ENCODE data around the gene CXCL3.

Gene CXCL3

GRCh38 chr4:74065115-74065642 is 26.7 kb upstream of the CXCL3 start:
- no peaks in the 10 kb centered on the region; the same call in 1 of the 2 replicates for H3K4me1 ChIP-seq (ENCODE audit: insufficient read depth, low read length)
- no peaks in the 10 kb centered on the region for H3K36me3 ChIP-seq (ENCODE audit: insufficient read depth, low read depth, low read length)
- no peak overlapping the region for H3K4me3 ChIP-seq (ENCODE audit: low read length)
- no peak overlapping the region for H3K9ac ChIP-seq (ENCODE audit: low read depth, low read length)
- no peak overlapping the region for H3K27ac ChIP-seq (ENCODE audit: low read length)
- H3K9me3 ChIP-seq (ENCODE audit: insufficient read depth, low read depth, low read length) = peaks cover 18% of the 10 kb centered on the region
- H3K27me3 ChIP-seq (ENCODE audit: insufficient read depth, low read length) = no peaks in the 10 kb centered on the region

GRCh38 chr4:74063859-74064258 is 25.4 kb upstream of the CXCL3 start:
- H3K27ac ChIP-seq (ENCODE audit: low read length) = no peak overlapping the region

GRCh38 chr4:74062953-74063352 is 24.5 kb upstream of the CXCL3 start:
- H3K4me1 ChIP-seq (ENCODE audit: insufficient read depth, low read length) = no peaks in the 10 kb centered on the region; the same call in 1 of the 2 replicates
- H3K4me3 ChIP-seq (ENCODE audit: low read length) = no peak overlapping the region
- peaks cover 5% of the 10 kb centered on the region; the same call in 1 of the 2 replicates for H3K9me3 ChIP-seq (ENCODE audit: insufficient read depth, low read depth, low read length)
- H3K27me3 ChIP-seq (ENCODE audit: insufficient read depth, low read length) = no peaks in the 10 kb centered on the region
- H3K36me3 ChIP-seq (ENCODE audit: insufficient read depth, low read depth, low read length) = no peaks in the 10 kb centered on the region
- H3K9ac ChIP-seq (ENCODE audit: low read depth, low read length) = no peak overlapping the region
- no peak overlapping the region for H3K27ac ChIP-seq (ENCODE audit: low read length)

More at GRCh38 chr4:74063859-74064258, 25.4 kb upstream of the CXCL3 start:
- Histone ChIP-seq H3K27me3 (ENCODE audit: insufficient read depth, low read length) (no peaks in the 10 kb centered on the region), H3K4me3 (ENCODE audit: low read length) (no peak overlapping the region), H3K9ac (ENCODE audit: low read depth, low read length) (no peak overlapping the region), H3K4me1 (ENCODE audit: insufficient read depth, low read length) (no peaks in the 10 kb centered on the region; the same call in 1 of the 2 replicates), H3K9me3 (ENCODE audit: insufficient read depth, low read depth, low read length) (peaks cover 12% of the 10 kb centered on the region; the same call in 1 of the 2 replicates), H3K36me3 (ENCODE audit: insufficient read depth, low read depth, low read length) (no peaks in the 10 kb centered on the region)

GRCh38 chr4:74061430-74061829 is 22.9 kb upstream of the CXCL3 start:
- peaks cover 5% of the 10 kb centered on the region for H3K4me1 ChIP-seq (ENCODE audit: insufficient read depth, low read length)
- H3K4me3 ChIP-seq (ENCODE audit: low read length) = no peak overlapping the region
- H3K27me3 ChIP-seq (ENCODE audit: insufficient read depth, low read length) = no peaks in the 10 kb centered on the region
- no peak overlapping the region for H3K27ac ChIP-seq (ENCODE audit: low read length)
- no peak overlapping the region for H3K9ac ChIP-seq (ENCODE audit: low read depth, low read length)
- H3K36me3 ChIP-seq (ENCODE audit: insufficient read depth, low read depth, low read length) = no peaks in the 10 kb centered on the region
- no peaks in the 10 kb centered on the region for H3K9me3 ChIP-seq (ENCODE audit: insufficient read depth, low read depth, low read length)

- Histone ChIP-seq H3K9ac (ENCODE audit: low read depth, low read length) (no peak overlapping the region), H3K27ac (ENCODE audit: low read length) (no peak overlapping the region), H3K27me3 (ENCODE audit: insufficient read depth, low read length) (no peaks in the 10 kb centered on the region), H3K4me3 (ENCODE audit: low read length) (no peak overlapping the region), H3K36me3 (ENCODE audit: insufficient read depth, low read depth, low read length) (no peaks in the 10 kb centered on the region), H3K4me1 (ENCODE audit: insufficient read depth, low read length) (peaks cover 16% of the 10 kb centered on the region; the same call in 1 of the 2 replicates), H3K9me3 (ENCODE audit: insufficient read depth, low read depth, low read length) (no peaks in the 10 kb centered on the region)
Observed at GRCh38 chr4:74059161-74059829, 20.8 kb upstream of the CXCL3 start.

GRCh38 chr4:74058048-74058651 is 19.7 kb upstream of the CXCL3 start:
- no peak overlapping the region for H3K4me3 ChIP-seq (ENCODE audit: low read length)

GRCh38 chr4:74057588-74057987 is 19.1 kb upstream of the CXCL3 start:
- no peaks in the 10 kb centered on the region for H3K27me3 ChIP-seq (ENCODE audit: insufficient read depth, low read length)
- H3K9me3 ChIP-seq (ENCODE audit: insufficient read depth, low read depth, low read length) = no peaks in the 10 kb centered on the region
- peaks cover 21% of the 10 kb centered on the region; the same call in 1 of the 2 replicates for H3K4me1 ChIP-seq (ENCODE audit: insufficient read depth, low read length)
- H3K4me3 ChIP-seq (ENCODE audit: low read length) = no peak overlapping the region
- H3K27ac ChIP-seq (ENCODE audit: low read length) = no peak overlapping the region
- no peaks in the 10 kb centered on the region for H3K36me3 ChIP-seq (ENCODE audit: insufficient read depth, low read depth, low read length)
- H3K9ac ChIP-seq (ENCODE audit: low read depth, low read length) = no peak overlapping the region

More at GRCh38 chr4:74058048-74058651, 19.7 kb upstream of the CXCL3 start:
- Histone ChIP-seq H3K9ac (ENCODE audit: low read depth, low read length) (no peak overlapping the region), H3K36me3 (ENCODE audit: insufficient read depth, low read depth, low read length) (no peaks in the 10 kb centered on the region), H3K4me1 (ENCODE audit: insufficient read depth, low read length) (peaks cover 21% of the 10 kb centered on the region; the same call in 1 of the 2 replicates), H3K27me3 (ENCODE audit: insufficient read depth, low read length) (no peaks in the 10 kb centered on the region), H3K27ac (ENCODE audit: low read length) (no peak overlapping the region), H3K9me3 (ENCODE audit: insufficient read depth, low read depth, low read length) (no peaks in the 10 kb centered on the region)

- no peak overlapping the region for H3K9ac ChIP-seq (ENCODE audit: low read depth, low read length)
Observed at GRCh38 chr4:74056858-74057562, 18.5 kb upstream of the CXCL3 start.

GRCh38 chr4:74056114-74056857 is 17.8 kb upstream of the CXCL3 start:
- Histone ChIP-seq H3K9ac (ENCODE audit: low read depth, low read length) (no peak overlapping the region), H3K27me3 (ENCODE audit: insufficient read depth, low read length) (no peaks in the 10 kb centered on the region)

More at GRCh38 chr4:74056858-74057562, 18.5 kb upstream of the CXCL3 start:
- peaks cover 21% of the 10 kb centered on the region; the same call in 1 of the 2 replicates for H3K4me1 ChIP-seq (ENCODE audit: insufficient read depth, low read length)
- H3K27me3 ChIP-seq (ENCODE audit: insufficient read depth, low read length) = no peaks in the 10 kb centered on the region
- no peak overlapping the region for H3K4me3 ChIP-seq (ENCODE audit: low read length)
- no peak overlapping the region for H3K27ac ChIP-seq (ENCODE audit: low read length)
- H3K36me3 ChIP-seq (ENCODE audit: insufficient read depth, low read depth, low read length) = no peaks in the 10 kb centered on the region
- H3K9me3 ChIP-seq (ENCODE audit: insufficient read depth, low read depth, low read length) = no peaks in the 10 kb centered on the region

GRCh38 chr4:74055498-74055897 is 17.0 kb upstream of the CXCL3 start:
- H3K4me3 ChIP-seq (ENCODE audit: low read length) = no peak overlapping the region
- H3K27ac ChIP-seq (ENCODE audit: low read length) = no peak overlapping the region
- no peak overlapping the region for H3K9ac ChIP-seq (ENCODE audit: low read depth, low read length)

More at GRCh38 chr4:74056114-74056857, 17.8 kb upstream of the CXCL3 start:
- Histone ChIP-seq H3K4me3 (ENCODE audit: low read length) (no peak overlapping the region), H3K4me1 (ENCODE audit: insufficient read depth, low read length) (peaks cover 21% of the 10 kb centered on the region; the same call in 1 of the 2 replicates), H3K9me3 (ENCODE audit: insufficient read depth, low read depth, low read length) (no peaks in the 10 kb centered on the region), H3K36me3 (ENCODE audit: insufficient read depth, low read depth, low read length) (no peaks in the 10 kb centered on the region), H3K27ac (ENCODE audit: low read length) (no peak overlapping the region)

GRCh38 chr4:74055096-74055495 is 16.6 kb upstream of the CXCL3 start:
- Histone ChIP-seq H3K4me1 (ENCODE audit: insufficient read depth, low read length) (peaks cover 21% of the 10 kb centered on the region; the same call in 1 of the 2 replicates), H3K36me3 (ENCODE audit: insufficient read depth, low read depth, low read length) (no peaks in the 10 kb centered on the region), H3K9me3 (ENCODE audit: insufficient read depth, low read depth, low read length) (no peaks in the 10 kb centered on the region), H3K9ac (ENCODE audit: low read depth, low read length) (no peak overlapping the region), H3K4me3 (ENCODE audit: low read length) (no peak overlapping the region), H3K27ac (ENCODE audit: low read length) (no peak overlapping the region), H3K27me3 (ENCODE audit: insufficient read depth, low read length) (no peaks in the 10 kb centered on the region)

More at GRCh38 chr4:74055498-74055897, 17.0 kb upstream of the CXCL3 start:
- H3K4me1 ChIP-seq (ENCODE audit: insufficient read depth, low read length) = peaks cover 21% of the 10 kb centered on the region; the same call in 1 of the 2 replicates
- no peaks in the 10 kb centered on the region for H3K27me3 ChIP-seq (ENCODE audit: insufficient read depth, low read length)
- no peaks in the 10 kb centered on the region for H3K9me3 ChIP-seq (ENCODE audit: insufficient read depth, low read depth, low read length)
- no peaks in the 10 kb centered on the region for H3K36me3 ChIP-seq (ENCODE audit: insufficient read depth, low read depth, low read length)

All from iPS-20b (cell line).